ENCODE measurements around the gene FRMPD1.

GRCh38 chr9:37776328-37776727, 125.6 kb downstream of the FRMPD1 start:
- TF ChIP-seq BACH2 (CRISPR knock-in tag; IDR thresholded peaks at IDR 0.05; ENCODE audit: borderline replicate concordance) (no peak), CSDC2 (CRISPR knock-in tag; IDR thresholded peaks at IDR 0.05) (no peak)

All from SK-N-SH treated with all-trans-retinoic acid at 6 μM for 48 hours (cell line).